H1 (cell line): ENCODE measurements around the gene PPP1R1B. TPM values are rescaled to one million over a fixed set of nuclear protein-coding genes. Genes with fewer than 3 reads are reported as not detected.

ENCODE experiments used
- ATF3 ChIP-seq: IDR thresholded peaks from 2 replicates; pipeline ENCODE4 v1.6.1; 2011; ENCODE audit warnings: low read depth, mild to moderate bottlenecking, low read length; ENCODE audit not compliant: insufficient read depth
- BRCA1 ChIP-seq: IDR thresholded peaks from 2 replicates; pipeline ENCODE4 v1.6.1; 2012; ENCODE audit warnings: low read depth, low read length, improper control_type of control experiment
- CHD7 ChIP-seq: fragments of 300-600 bp; sonication (generic); IDR thresholded peaks from 2 replicates; pipeline ENCODE4 v1.7.1; 2012; ENCODE audit warnings: low read length, moderate library complexity, mild to moderate bottlenecking, inconsistent platforms; ENCODE audit not compliant: insufficient replicate concordance
- MAFK ChIP-seq: IDR thresholded peaks from 2 replicates; pipeline ENCODE4 v1.6.1; 2012; ENCODE audit warnings: low read depth, mild to moderate bottlenecking, improper control_type of control experiment, low read length
- NRF1 ChIP-seq: IDR thresholded peaks from 2 replicates; pipeline ENCODE4 v1.6.1; 2011; ENCODE audit warnings: mild to moderate bottlenecking, low read depth, low read length, improper control_type of control experiment
- POLR2AphosphoS5 ChIP-seq: IDR thresholded peaks from 2 replicates; pipeline ENCODE4 v1.6.1; 2011; ENCODE audit warnings: low read depth, low read length
- SAP30 ChIP-seq: fragments of 300-600 bp; sonication (generic); IDR thresholded peaks from 2 replicates; pipeline ENCODE4 v1.7.1; 2012; ENCODE audit warnings: low read length, moderate library complexity, mild to moderate bottlenecking, inconsistent platforms; ENCODE audit not compliant: insufficient read depth, insufficient replicate concordance
- SIRT6 ChIP-seq: IDR thresholded peaks from one replicate; pipeline ENCODE4 v1.7.1; 2012; ENCODE audit warnings: low read length, inconsistent platforms
- TBP ChIP-seq: IDR thresholded peaks from 2 replicates; pipeline ENCODE4 v1.6.1; 2011; ENCODE audit warnings: low read depth, low read length, improper control_type of control experiment
- polyA plus RNA-seq, 7 experiments: library from polyadenylated mRNA; depleted of rRNA in 3 of 7; stranded (reverse) in 5 of 7; unstranded in 2 of 7; fragments of >200 nt in 5 of 7; fragments of 200-250 nt in 2 of 7; gene quantifications; 1 replicate in 5 of 7; 2 replicates in 1 of 7; 4 replicates in 1 of 7; pipeline versions ENCODE4 v1.2.1 to v1.2.3, GENCODE V29; 2011 to 2013; ENCODE audit warnings: missing spikeins in 2 of 7, mixed read lengths in 2 of 7
- total RNA-seq: library from RNA; stranded (reverse); fragmentation: NEBNext Ultra II Directional; extraction: Animal tissue kit (Norgen Biotek cat#: 25700); gene quantifications from 2 replicates; pipeline ENCODE4 v1.2.1, GENCODE V29; 2021

The PPP1R1B gene
- total and polyA plus RNA-seq, 2 of the 8 experiments (the other 6 are each of a cell fraction or from before 2014, with no cell fraction given), result 10.7 to 22.3 TPM

GRCh38 chr17:39658760-39659159 lies 32.0 kb downstream of the PPP1R1B start (continued):
- TF ChIP-seq CHD7 (no peak), TBP (no peak), SAP30 (no peak), ATF3 (no peak), NRF1 (no peak), BRCA1 (no peak), SIRT6 (no peak), MAFK (no peak), POLR2AphosphoS5 (no peak)
